ENCODE results near the gene SNX24. TPM values are rescaled to one million over a fixed set of nuclear protein-coding genes. Genes with fewer than 3 reads are reported as not detected.

The SNX24 gene
- polyA plus RNA-seq, 2 of the 4 experiments (the other 2 are of a cell fraction) = 20.4 to 22.4 TPM

DNA sequence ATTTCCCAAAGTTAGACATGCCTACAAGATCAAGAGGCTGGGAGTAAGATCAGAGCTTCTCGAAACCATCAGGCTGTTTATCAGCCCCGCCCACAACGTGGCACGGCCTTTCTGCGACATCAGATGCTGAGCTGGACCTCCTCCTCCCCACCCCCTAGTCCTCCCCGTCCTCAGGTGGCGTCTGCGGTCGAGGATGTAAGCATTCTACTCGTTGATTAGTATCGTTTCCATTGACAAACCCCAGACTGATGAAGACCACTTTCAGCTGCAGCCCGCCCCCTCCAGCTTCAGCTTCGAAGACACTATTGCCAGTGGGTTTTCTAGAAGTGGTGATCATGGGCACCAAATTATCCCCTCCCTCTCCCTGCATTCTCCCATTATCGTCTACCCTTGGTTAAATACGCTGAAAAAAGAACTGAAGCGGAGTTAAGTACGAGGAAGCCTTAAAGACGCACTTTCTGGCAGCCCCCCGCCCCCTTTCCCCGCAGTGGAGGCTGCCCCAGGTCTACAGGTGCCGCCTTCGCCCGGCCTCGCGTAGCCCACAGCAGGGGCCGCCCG is 190.0 kb downstream of the SNX24 start:
- DNase-seq (ENCODE audit: low read depth in 1 of 2, low spot score in 1 of 2) (peak; percentile 83 to 90), FAIRE-seq (no peak), ATAC-seq (peak; percentile 67 to 73)
- Histone ChIP-seq H3K9me3 (no peaks in the 10 kb centered on the region), H3K4me1 (peaks cover 9% of the 10 kb centered on the region), H3K4me2 (peak overlapping the region; percentile 81), H3K27ac (peak overlapping the region; percentile 87 to 93), H3K4me3 (peak overlapping the region; percentile 73)
- TF ChIP-seq JUN (IDR thresholded peaks at IDR 0.05) = peak in 1 of 2 experiments; percentile 8; a peak in 1 of 5 replicates
- TF ChIP-seq MAFK (IDR thresholded peaks at IDR 0.05; ENCODE audit: partially characterized antibody) = no peak
- CTCF ChIA-PET = interaction anchor here (0.7 kb wide), 1 partner anchor 16 kb away, joined by 4 read pairs; no protein-coding TSS in a partner anchor
- 3% methylated on average over 17 of the region's 27 CpGs for WGBS (ENCODE audit: missing lambda C conversion rate)
- POLR2A ChIA-PET = interaction anchor here (0.7 to 0.8 kb wide), 2 partner anchors 174 to 190 kb away, joined by 3 read pairs; partner anchors contain the start of gene SNX24

DNA sequence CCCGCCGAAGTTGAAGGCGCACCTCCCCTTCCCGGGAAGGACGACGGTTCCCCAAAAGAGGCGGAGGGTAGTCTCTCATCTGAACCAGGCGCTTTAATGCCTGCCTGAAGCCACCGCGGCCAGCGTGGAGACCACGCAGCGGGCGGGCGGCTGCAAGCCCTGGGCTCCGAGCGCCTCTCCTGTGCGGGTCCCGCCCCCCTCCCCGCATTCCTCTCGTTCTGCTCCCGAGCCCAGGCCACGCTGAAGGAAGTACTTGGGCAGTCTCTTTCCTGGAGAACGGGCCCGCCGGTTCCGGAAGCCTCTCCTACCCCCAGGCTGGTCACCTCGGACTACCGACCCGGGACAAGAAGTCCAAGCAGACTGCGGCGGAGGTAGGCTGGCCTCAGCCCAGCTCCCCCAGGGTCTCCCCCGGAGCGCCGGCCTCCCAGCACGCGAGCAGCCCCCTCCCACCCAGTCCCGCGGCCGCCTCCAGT is 190.5 kb downstream of the SNX24 start:
- CTCF ChIA-PET = no interaction called here
- TF ChIP-seq RCOR1 (IDR thresholded peaks at IDR 0.05; ENCODE audit: low read depth, low read length) (no peak), POLR2A (IDR thresholded peaks at IDR 0.05; ENCODE audit: low read length) (peak; percentile 23; the same call in 1 of the 2 replicates), SMC3 (IDR thresholded peaks at IDR 0.05) (no peak), PHF8 (IDR thresholded peaks at IDR 0.05; ENCODE audit: borderline replicate concordance, low read depth) (no peak; the same call in 1 of the 2 replicates), HOXA7 (CRISPR knock-in tag; IDR thresholded peaks at IDR 0.05) (no peak), RAD21 (conservative IDR thresholded peaks at IDR 0.05 in 1 of 2, IDR thresholded peaks at IDR 0.05 in 1 of 2) (0 out of 5 replicates have a peak, but pooled peaks of 1 of the 2 experiments have one; percentile 10), JUN (IDR thresholded peaks at IDR 0.05) (0 out of 5 replicates have a peak, but pooled peaks of 1 of the 2 experiments have one; percentile 5), HDAC2 (IDR thresholded peaks at IDR 0.05) (no peak), RFX5 (IDR thresholded peaks at IDR 0.05) (no peak), RARB (CRISPR knock-in tag; IDR thresholded peaks at IDR 0.05) (no peak), CEBPB (IDR thresholded peaks at IDR 0.05) (no peak), NR3C1 (IDR thresholded peaks at IDR 0.05) (no peak), CBX2 (IDR thresholded peaks at IDR 0.05; ENCODE audit: borderline replicate concordance, low read depth) (no peak)
- TF ChIP-seq, protein P1, sequence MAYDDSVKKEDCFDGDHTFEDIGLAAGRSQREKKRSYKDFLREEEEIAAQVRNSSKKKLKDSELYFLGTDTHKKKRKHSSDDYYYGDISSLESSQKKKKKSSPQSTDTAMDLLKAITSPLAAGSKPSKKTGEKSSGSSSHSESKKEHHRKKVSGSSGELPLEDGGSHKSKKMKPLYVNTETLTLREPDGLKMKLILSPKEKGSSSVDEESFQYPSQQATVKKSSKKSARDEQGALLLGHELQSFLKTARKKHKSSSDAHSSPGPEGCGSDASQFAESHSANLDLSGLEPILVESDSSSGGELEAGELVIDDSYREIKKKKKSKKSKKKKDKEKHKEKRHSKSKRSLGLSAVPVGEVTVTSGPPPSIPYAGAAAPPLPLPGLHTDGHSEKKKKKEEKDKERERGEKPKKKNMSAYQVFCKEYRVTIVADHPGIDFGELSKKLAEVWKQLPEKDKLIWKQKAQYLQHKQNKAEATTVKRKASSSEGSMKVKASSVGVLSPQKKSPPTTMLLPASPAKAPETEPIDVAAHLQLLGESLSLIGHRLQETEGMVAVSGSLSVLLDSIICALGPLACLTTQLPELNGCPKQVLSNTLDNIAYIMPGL (CRISPR knock-in tag; IDR thresholded peaks at IDR 0.05; ENCODE audit: borderline replicate concordance) = no peak
- TF ChIP-seq, protein P2, sequence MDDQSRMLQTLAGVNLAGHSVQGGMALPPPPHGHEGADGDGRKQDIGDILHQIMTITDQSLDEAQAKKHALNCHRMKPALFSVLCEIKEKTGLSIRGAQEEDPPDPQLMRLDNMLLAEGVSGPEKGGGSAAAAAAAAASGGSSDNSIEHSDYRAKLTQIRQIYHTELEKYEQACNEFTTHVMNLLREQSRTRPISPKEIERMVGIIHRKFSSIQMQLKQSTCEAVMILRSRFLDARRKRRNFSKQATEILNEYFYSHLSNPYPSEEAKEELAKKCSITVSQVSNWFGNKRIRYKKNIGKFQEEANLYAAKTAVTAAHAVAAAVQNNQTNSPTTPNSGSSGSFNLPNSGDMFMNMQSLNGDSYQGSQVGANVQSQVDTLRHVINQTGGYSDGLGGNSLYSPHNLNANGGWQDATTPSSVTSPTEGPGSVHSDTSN (IDR thresholded peaks at IDR 0.05) = no peak
- TF ChIP-seq, protein P3, sequence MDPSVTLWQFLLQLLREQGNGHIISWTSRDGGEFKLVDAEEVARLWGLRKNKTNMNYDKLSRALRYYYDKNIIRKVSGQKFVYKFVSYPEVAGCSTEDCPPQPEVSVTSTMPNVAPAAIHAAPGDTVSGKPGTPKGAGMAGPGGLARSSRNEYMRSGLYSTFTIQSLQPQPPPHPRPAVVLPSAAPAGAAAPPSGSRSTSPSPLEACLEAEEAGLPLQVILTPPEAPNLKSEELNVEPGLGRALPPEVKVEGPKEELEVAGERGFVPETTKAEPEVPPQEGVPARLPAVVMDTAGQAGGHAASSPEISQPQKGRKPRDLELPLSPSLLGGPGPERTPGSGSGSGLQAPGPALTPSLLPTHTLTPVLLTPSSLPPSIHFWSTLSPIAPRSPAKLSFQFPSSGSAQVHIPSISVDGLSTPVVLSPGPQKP (IDR thresholded peaks at IDR 0.05; ENCODE audit: low read depth, low read length) = no peak
- TF ChIP-seq, protein P4, sequence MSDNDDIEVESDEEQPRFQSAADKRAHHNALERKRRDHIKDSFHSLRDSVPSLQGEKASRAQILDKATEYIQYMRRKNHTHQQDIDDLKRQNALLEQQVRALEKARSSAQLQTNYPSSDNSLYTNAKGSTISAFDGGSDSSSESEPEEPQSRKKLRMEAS (IDR thresholded peaks at IDR 0.05) = 0 out of 2 replicates have a peak, but pooled peaks have one; percentile 44
- peak; percentile 59 to 70 for DNase-seq (ENCODE audit: low read depth in 1 of 2, low spot score in 1 of 2)
- H3K27ac ChIP-seq = peak overlapping the region; percentile 87 to 93
- peak; percentile 80 for ATAC-seq
- peak overlapping the region; percentile 81 for H3K4me2 ChIP-seq
- no peak for FAIRE-seq
- POLR2A ChIA-PET = interaction anchor here (0.6 to 1.3 kb wide), 4 partner anchors 13 to 387 kb away, joined by 3 to 5 read pairs (median 4); partner anchors contain the start of genes CEP120 and SNX24
- 2% methylated on average over 18 of the region's 40 CpGs for WGBS (ENCODE audit: missing lambda C conversion rate)
- H3K9me3 ChIP-seq = no peaks in the 10 kb centered on the region
- peak overlapping the region; percentile 73 for H3K4me3 ChIP-seq
- peaks cover 9% of the 10 kb centered on the region for H3K4me1 ChIP-seq
